ENCODE data around the gene KCNH3. TPM values are rescaled to one million over a fixed set of nuclear protein-coding genes. Genes with fewer than 3 reads are reported as not detected.
A peak's percentile ranks its signal among the peaks of the same experiment; 100 is the strongest.
"Not testable (repeated sequence)": the region's sequence is repeated elsewhere in the genome, so short reads cannot be mapped to it uniquely, and the experiment has no call there.

Gene KCNH3
- 0.50 TPM for polyA plus RNA-seq (2013, experiment 1 of 2; ENCODE audit: insufficient read length)
- polyA plus RNA-seq (2013, experiment 2 of 2; ENCODE audit: insufficient read length) = 0.16 TPM

- peak; percentile 61 for DNase-seq
Observed at GRCh38 chr12:49538510-49539403, at the start of gene KCNH3. TSS of gene KCNH3 (plus strand) at chr12:49539030. CDS start at chr12:49539417, 387 bp downstream.

GRCh38 chr12:49489154-49489553 is 49.7 kb upstream of the KCNH3 start:
- DNase-seq = no peak

- peak; percentile 47 for DNase-seq
Observed at GRCh38 chr12:49489720-49490119, 49.1 kb upstream of the KCNH3 start.

GRCh38 chr12:49491823-49492222 is 47.0 kb upstream of the KCNH3 start:
- peak; percentile 9 for DNase-seq

- DNase-seq = no peak
Observed at GRCh38 chr12:49493900-49494299, 44.9 kb upstream of the KCNH3 start.

- no peak for DNase-seq
Observed at GRCh38 chr12:49496417-49497360, 42.1 kb upstream of the KCNH3 start.

GRCh38 chr12:49501895-49502294 is 36.9 kb upstream of the KCNH3 start:
- no peak for DNase-seq

GRCh38 chr12:49502590-49502989 is 36.2 kb upstream of the KCNH3 start:
- no peak for DNase-seq

GRCh38 chr12:49503674-49504180 is 35.1 kb upstream of the KCNH3 start:
- DNase-seq = peak; percentile 47

GRCh38 chr12:49505672-49506071 is 33.2 kb upstream of the KCNH3 start:
- DNase-seq = peak; percentile 48

- peak; percentile 92 for DNase-seq
Observed at GRCh38 chr12:49507139-49507538, 31.7 kb upstream of the KCNH3 start.

- not testable (repeated sequence) for DNase-seq
Observed at GRCh38 chr12:49509681-49510080, 29.1 kb upstream of the KCNH3 start.

GRCh38 chr12:49511410-49511809 is 27.4 kb upstream of the KCNH3 start:
- no peak for DNase-seq

GRCh38 chr12:49512546-49512945 is 26.3 kb upstream of the KCNH3 start:
- DNase-seq = no peak

GRCh38 chr12:49515266-49515665 is 23.6 kb upstream of the KCNH3 start:
- peak; percentile 79 for DNase-seq

- peak; percentile 28 for DNase-seq
Observed at GRCh38 chr12:49518914-49519573, 19.8 kb upstream of the KCNH3 start.

- DNase-seq = no peak
Observed at GRCh38 chr12:49519574-49519936, 19.3 kb upstream of the KCNH3 start.

- DNase-seq = no peak
Observed at GRCh38 chr12:49521389-49521788, 17.4 kb upstream of the KCNH3 start.

- no peak for DNase-seq
Observed at GRCh38 chr12:49524660-49525324, 14.0 kb upstream of the KCNH3 start.

GRCh38 chr12:49525942-49526341 is 12.9 kb upstream of the KCNH3 start:
- DNase-seq = no peak

GRCh38 chr12:49527361-49528130 is 11.3 kb upstream of the KCNH3 start:
- no peak for DNase-seq

Data from fibroblast of skin of abdomen (primary cell).